Epithelial cell of esophagus (primary cell): ENCODE results near the gene FAM187B.

Experiments used
- DNase-seq: peaks from one replicate; pipeline ENCODE4 v3.0.0; 2010; ENCODE audit warnings: low read depth
- H3K4me3 ChIP-seq: 2 replicates; pipeline ENCODE4 v1.5.1; 2011; ENCODE audit warnings: mild to moderate bottlenecking, low read length, control low read depth
- TF ChIP-seq, protein P1 (sequence below): IDR thresholded peaks from 2 replicates; pipeline ENCODE4 v1.5.1; 2011; ENCODE audit warnings: low read depth, mild to moderate bottlenecking, low read length, control low read depth, inconsistent platforms; ENCODE audit not compliant: insufficient read depth; ENCODE audit errors: missing control alignments

The FAM187B gene

DNA sequence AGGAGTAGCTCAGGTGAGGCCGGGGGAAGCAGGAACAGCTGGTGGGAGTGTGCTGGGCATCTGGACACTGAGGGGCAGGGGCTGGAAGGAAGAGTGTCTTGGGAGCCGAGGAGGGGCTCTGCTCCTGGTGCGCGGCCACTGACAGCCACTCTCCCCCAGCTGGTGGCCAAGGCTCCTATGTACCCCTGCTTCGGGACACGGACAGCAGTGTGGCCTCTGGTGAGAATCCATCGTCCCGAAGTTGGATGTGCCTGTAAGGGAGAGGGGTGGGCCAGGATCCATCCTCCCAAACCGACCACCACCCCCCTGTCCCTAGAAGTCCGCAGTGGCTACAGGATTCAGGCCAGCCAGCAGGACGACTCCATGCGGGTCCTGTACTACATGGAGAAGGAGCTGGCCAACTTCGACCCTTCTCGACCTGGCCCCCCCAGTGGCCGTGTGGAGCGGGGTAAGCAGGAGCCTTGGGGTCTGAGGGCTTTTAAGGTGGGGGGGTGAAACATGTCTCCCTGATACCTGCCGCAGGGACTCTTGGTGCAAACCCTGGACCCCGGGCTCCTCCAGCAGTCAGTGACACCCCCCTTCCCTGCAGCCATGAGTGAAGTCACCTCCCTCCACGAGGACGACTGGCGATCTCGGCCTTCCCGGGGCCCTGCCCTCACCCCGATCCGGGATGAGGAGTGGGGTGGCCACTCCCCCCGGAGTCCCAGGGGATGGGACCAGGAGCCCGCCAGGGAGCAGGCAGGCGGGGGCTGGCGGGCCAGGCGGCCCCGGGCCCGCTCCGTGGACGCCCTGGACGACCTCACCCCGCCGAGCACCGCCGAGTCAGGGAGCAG lies 38.2 kb upstream of the FAM187B start:
- TF ChIP-seq, protein P1, sequence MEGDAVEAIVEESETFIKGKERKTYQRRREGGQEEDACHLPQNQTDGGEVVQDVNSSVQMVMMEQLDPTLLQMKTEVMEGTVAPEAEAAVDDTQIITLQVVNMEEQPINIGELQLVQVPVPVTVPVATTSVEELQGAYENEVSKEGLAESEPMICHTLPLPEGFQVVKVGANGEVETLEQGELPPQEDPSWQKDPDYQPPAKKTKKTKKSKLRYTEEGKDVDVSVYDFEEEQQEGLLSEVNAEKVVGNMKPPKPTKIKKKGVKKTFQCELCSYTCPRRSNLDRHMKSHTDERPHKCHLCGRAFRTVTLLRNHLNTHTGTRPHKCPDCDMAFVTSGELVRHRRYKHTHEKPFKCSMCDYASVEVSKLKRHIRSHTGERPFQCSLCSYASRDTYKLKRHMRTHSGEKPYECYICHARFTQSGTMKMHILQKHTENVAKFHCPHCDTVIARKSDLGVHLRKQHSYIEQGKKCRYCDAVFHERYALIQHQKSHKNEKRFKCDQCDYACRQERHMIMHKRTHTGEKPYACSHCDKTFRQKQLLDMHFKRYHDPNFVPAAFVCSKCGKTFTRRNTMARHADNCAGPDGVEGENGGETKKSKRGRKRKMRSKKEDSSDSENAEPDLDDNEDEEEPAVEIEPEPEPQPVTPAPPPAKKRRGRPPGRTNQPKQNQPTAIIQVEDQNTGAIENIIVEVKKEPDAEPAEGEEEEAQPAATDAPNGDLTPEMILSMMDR, result no peak
- no peak for DNase-seq
- peak overlapping the region; percentile 81 for H3K4me3 ChIP-seq

DNA sequence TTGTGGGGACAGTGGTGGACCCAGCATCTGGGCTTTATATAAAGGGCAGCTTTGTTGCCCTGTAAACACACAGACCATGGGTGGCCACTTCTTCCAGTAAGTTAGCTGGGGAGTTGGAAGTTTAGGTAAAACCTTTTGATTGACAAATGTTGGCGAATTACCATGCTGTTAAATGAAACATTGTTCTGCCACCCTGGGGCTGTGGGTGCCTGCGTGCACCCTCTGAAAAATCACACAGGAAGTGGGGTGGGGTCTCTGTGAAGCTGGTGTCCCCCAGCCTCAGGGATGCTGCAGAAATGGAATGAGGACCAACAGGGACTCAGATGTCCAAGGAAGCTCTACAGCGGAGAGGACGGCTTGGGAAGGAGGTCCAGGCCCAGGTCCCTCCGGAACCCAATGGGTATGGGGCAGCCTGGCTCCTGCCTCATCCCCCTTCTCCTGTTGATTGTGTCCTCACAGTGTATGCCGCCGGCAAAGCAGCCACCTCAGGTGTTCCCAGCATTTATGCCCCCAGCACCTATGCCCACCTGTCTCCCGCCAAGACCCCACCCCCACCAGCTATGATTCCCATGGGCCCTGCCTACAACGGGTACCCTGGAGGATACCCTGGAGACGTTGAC lies 37.5 kb upstream of the FAM187B start:
- no peak overlapping the region for H3K4me3 ChIP-seq
- TF ChIP-seq, protein P1, result no peak
- no peak for DNase-seq

DNA sequence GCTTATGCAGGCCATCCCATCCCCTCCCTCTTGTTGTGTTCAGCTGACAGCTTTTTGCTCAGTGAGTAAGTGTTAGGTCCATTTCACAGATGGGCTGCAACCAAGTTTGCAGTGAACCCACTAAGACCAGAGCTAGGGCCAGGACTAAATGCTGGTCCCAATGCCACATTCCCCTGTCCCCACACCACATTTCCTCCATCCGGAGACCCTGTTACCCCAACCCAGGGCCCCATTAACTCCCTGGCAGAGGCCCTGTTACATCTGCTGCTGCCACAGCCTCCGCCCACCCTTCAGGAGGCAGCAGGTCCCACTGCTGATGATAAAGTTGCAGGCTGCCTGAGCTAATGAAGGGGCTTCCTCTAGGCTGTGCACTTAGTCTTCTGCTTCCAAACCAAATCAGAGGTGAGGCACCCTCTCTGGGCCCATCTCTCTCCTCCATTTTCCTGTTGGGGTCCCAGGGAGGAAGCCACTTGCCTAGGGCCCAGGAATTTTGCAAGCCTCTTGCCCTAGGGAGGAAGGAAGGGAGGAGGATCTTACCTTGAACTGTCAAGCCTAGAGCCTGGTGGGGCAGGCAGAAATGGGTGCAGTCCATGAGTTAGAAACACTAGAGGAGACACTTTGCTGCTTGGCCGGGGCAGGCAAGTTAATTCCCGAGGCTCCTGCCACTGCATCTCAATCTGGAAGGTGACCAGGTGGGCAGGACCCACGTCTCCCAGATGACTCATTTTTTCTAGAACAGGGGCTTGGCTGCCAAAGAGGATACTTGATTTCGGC lies 36.8 kb upstream of the FAM187B start:
- peak; percentile 18 for DNase-seq
- no peak overlapping the region for H3K4me3 ChIP-seq

DNA sequence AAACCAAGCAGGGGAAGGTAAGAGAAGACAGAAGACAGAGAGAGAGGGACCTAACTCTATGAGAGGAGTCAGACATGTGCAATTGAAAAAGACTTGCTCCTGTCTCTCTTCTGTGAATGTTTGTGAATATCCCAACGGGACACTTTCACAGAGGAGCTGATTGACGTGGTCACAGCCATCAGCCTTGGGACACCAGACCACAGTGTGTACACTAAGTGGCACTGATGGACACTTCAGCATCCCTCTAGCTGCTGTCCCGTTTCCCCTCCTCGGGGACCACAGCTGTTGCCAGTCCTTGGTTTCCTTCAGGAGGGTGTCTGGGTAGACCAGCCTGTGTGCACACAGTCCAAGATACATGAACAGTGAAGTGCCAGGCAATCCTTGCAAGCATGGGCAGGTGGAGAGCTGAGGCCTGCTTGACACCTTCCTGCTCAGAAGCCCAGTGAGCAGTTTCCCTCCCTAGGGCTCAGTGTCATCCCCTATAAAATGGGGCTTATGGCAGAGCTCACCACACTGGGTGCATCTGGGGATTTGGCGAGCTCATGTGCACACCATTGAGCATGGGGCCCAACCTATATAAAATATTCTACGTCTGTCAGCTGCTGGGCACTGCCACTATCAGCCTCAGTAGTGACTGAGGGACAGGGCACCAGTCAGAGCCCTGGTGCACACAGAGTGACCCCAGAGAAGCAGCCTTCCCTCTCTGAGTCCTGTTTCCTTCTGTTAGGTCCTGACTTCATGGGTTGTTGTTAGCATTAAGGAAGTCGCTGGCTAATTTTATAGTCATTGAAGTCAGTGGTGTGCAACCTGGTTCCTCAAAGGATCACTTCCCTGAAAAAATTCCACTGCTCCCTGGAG lies 36.0 kb upstream of the FAM187B start:
- no peak overlapping the region for H3K4me3 ChIP-seq
- TF ChIP-seq, protein P1, result no peak
- DNase-seq, result no peak

More for the DNA sequence above, 36.8 kb upstream of the FAM187B start:
- TF ChIP-seq, protein P1, result no peak

DNA sequence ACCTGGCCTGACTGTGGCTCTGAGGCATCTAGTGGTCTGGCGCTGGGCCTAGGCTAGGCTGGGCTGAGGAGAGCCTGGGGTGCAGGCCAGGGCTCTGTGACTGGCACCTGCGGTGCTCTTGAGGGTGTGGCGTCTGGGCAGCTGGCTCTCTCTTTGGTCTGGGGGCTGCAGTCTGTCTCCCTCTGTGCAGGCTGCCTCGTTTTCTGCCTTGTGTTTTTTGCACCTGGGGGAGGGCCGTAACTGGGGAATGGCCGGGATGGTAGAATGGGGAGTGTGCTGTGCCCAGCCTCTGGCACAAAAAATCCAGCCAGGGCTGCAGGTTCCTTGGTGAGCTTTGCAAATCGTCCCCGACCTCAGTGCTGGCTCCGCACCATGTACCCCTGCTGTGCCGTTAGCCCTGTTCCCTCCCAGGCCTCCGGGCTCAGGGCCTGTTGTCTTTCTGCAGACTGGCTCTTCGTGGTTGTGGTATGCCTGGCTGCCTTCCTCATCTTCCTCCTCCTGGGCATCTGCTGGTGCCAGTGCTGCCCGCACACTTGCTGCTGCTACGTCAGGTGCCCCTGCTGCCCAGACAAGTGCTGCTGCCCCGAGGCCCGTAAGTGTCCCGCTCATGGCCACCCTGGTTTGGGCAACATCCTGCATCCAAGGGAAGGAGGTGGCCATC lies 33.7 kb upstream of the FAM187B start:
- TF ChIP-seq, protein P1, result no peak
- DNase-seq, result no peak
- H3K4me3 ChIP-seq, result no peak overlapping the region
